T-helper 2 cell treated with Interferon-gamma antibody and Interleukin-4, amounts not matched to agents 5 μg/mL and 100 μg/mL, for 36 hours (primary cell): ENCODE results near the gene CPNE4.

Experiments
- DNase-seq: peaks from one replicate; pipeline ENCODE4 v3.0.0; 2021; ENCODE audit warnings: low spot score
- H3K27ac Mint-ChIP-seq: one replicate; pipeline ENCODE4 v1.8.0; 2021; ENCODE audit warnings: mild to moderate bottlenecking, mixed read lengths
- H3K27me3 Mint-ChIP-seq: one replicate; pipeline ENCODE4 v1.8.0; 2021; ENCODE audit warnings: low read depth, mixed read lengths
- H3K36me3 Mint-ChIP-seq: one replicate; pipeline ENCODE4 v1.8.0; 2021; ENCODE audit warnings: low read depth, mixed read lengths
- H3K4me1 Mint-ChIP-seq: one replicate; pipeline ENCODE4 v1.8.0; 2021; ENCODE audit warnings: low read depth, mixed read lengths
- H3K4me3 Mint-ChIP-seq: one replicate; pipeline ENCODE4 v1.8.0; 2022; ENCODE audit warnings: mild to moderate bottlenecking, moderate library complexity, mixed read lengths
- H3K9me3 Mint-ChIP-seq: one replicate; pipeline ENCODE4 v1.8.0; 2021; ENCODE audit warnings: mixed read lengths

Gene CPNE4

GRCh38 chr3:131546441-131546840 is 488.4 kb downstream of the CPNE4 start:
- Mint-ChIP-seq H3K36me3 (no peaks in the 10 kb centered on the region), H3K27me3 (peaks cover 46% of the 10 kb centered on the region), H3K4me1 (peaks cover 1% of the 10 kb centered on the region), H3K4me3 (no peak overlapping the region), H3K27ac (no peak overlapping the region), H3K9me3 (no peaks in the 10 kb centered on the region)
- no peak for DNase-seq

DNA sequence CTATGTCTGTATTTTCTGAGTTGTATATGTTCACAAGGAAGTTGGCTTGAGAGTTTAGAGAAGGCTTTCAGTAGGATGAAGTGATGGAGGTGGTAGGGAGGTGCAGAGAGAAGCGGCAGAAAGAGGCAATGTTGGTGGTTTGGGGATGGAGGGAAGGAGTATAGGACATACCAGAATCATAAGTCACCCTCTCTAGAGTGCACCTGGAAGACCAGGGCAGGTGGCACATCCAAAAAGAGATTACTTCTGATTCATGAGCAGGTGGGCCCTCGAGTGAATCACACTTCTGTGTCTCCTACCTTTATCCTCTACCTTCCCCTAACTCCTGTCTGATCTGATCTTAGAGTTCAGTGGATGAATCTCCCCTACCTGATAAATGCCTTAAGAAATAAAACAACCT is 490.3 kb downstream of the CPNE4 start:
- no peak for DNase-seq
- no peak overlapping the region for H3K4me3 Mint-ChIP-seq
- peaks cover 45% of the 10 kb centered on the region for H3K27me3 Mint-ChIP-seq
- H3K9me3 Mint-ChIP-seq = no peaks in the 10 kb centered on the region
- peaks cover 1% of the 10 kb centered on the region for H3K4me1 Mint-ChIP-seq
- H3K36me3 Mint-ChIP-seq = no peaks in the 10 kb centered on the region
- H3K27ac Mint-ChIP-seq = no peak overlapping the region

DNA sequence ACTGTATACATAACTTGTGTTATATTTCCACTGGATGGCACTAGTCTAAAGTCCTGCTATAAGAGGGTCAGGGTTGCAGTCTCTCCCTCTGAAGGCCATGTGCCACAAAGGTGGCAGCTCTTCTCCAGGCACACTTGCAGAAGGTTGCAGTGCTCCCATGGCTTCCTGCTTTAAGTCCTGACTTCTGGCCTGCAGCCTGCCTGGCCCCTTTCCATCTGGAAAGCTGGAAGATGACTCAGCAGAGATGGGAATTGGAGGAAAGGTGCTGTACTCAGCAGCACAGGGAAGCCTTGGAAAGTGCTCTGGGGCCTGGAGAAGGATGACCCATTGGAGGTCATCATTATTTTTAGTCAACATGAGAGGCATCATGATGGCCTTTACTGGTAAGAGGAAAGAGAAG is 491.1 kb downstream of the CPNE4 start:
- DNase-seq = no peak
- Mint-ChIP-seq H3K27me3 (peaks cover 47% of the 10 kb centered on the region), H3K4me1 (no peaks in the 10 kb centered on the region), H3K36me3 (no peaks in the 10 kb centered on the region), H3K9me3 (no peaks in the 10 kb centered on the region), H3K4me3 (no peak overlapping the region), H3K27ac (no peak overlapping the region)

GRCh38 chr3:131541288-131541687 is 493.5 kb downstream of the CPNE4 start:
- Mint-ChIP-seq H3K4me3 (no peak overlapping the region), H3K36me3 (no peaks in the 10 kb centered on the region), H3K4me1 (no peaks in the 10 kb centered on the region), H3K27me3 (peaks cover 38% of the 10 kb centered on the region), H3K9me3 (no peaks in the 10 kb centered on the region), H3K27ac (no peak overlapping the region)
- DNase-seq = no peak

GRCh38 chr3:131540821-131541220 is 494.0 kb downstream of the CPNE4 start:
- Mint-ChIP-seq H3K27ac (no peak overlapping the region), H3K36me3 (no peaks in the 10 kb centered on the region), H3K4me1 (no peaks in the 10 kb centered on the region), H3K9me3 (no peaks in the 10 kb centered on the region), H3K4me3 (no peak overlapping the region), H3K27me3 (peaks cover 40% of the 10 kb centered on the region)
- no peak for DNase-seq

GRCh38 chr3:131540143-131540542 is 494.7 kb downstream of the CPNE4 start:
- Mint-ChIP-seq H3K36me3 (no peaks in the 10 kb centered on the region), H3K4me3 (no peak overlapping the region), H3K27me3 (peaks cover 39% of the 10 kb centered on the region)

DNA sequence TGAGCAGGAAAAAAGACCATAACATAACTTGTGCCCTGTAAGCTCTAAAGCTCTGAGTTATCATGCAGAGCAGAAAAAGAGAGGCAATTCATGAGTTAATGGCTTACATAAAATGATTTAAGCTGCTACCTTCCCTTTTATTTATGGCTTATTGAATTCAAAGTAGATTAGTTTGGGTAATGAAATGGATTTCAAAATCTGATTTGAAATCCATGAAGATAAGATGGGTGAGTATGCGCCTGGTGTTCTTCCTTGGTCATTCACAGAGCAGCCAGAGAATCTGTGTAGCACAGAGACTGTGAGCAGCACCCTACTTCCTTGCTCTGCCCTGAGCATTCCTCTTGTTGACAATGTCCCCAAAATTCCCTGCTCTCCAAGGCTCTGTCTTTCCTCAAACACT is 495.8 kb downstream of the CPNE4 start:
- Mint-ChIP-seq H3K27ac (no peak overlapping the region), H3K4me1 (no peaks in the 10 kb centered on the region), H3K27me3 (peaks cover 37% of the 10 kb centered on the region), H3K9me3 (no peaks in the 10 kb centered on the region), H3K36me3 (no peaks in the 10 kb centered on the region), H3K4me3 (no peak overlapping the region)
- no peak for DNase-seq

More at GRCh38 chr3:131540143-131540542, 494.7 kb downstream of the CPNE4 start:
- no peaks in the 10 kb centered on the region for H3K9me3 Mint-ChIP-seq
- no peaks in the 10 kb centered on the region for H3K4me1 Mint-ChIP-seq
- H3K27ac Mint-ChIP-seq = no peak overlapping the region
- no peak for DNase-seq

GRCh38 chr3:131537531-131537930 is 497.3 kb downstream of the CPNE4 start:
- H3K36me3 Mint-ChIP-seq = no peaks in the 10 kb centered on the region
- no peaks in the 10 kb centered on the region for H3K4me1 Mint-ChIP-seq
- H3K4me3 Mint-ChIP-seq = no peak overlapping the region
- no peak overlapping the region for H3K27ac Mint-ChIP-seq
- no peak for DNase-seq
- H3K27me3 Mint-ChIP-seq = peaks cover 37% of the 10 kb centered on the region
- no peaks in the 10 kb centered on the region for H3K9me3 Mint-ChIP-seq

DNA sequence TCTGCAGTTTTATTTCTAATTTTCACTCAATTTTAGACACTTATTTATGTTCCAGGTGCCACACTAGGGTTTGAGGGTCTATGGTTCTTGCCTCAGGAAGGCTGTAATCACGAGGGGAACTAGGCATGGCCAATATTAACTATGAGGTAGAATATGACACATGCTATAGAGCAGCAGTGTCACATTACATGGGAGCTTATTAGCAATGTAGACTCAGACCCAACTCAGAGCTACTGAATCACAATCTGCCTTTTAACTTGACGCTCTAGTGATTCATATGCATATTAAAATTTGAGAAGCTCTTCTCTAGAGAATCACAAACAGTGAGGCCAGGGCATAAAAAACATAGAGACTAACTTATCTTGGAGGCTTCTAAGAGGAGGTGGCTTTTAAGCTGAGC is 499.2 kb downstream of the CPNE4 start:
- no peaks in the 10 kb centered on the region for H3K36me3 Mint-ChIP-seq
- no peak overlapping the region for H3K4me3 Mint-ChIP-seq
- no peak overlapping the region for H3K27ac Mint-ChIP-seq
- DNase-seq = no peak
- H3K4me1 Mint-ChIP-seq = no peaks in the 10 kb centered on the region
- H3K9me3 Mint-ChIP-seq = no peaks in the 10 kb centered on the region
- peaks cover 39% of the 10 kb centered on the region for H3K27me3 Mint-ChIP-seq

DNA sequence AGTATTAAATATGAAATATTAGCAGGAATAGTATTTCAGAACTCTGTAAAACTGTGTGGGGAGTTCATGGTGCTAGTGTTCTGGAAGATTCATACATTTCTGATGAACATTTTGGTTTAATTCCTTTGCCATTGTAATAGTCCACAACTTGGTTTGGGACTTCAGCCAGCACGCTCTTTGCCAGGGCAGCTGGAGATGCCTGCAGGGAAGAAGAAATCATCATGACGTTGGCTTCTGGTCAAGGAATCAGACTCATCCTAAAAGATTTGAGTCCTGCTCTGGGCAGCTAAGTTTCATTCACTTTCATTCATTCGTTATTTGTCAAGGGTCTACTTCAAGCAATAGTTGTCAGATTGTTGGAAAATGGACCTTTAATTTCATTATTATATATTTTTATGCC is 499.7 kb downstream of the CPNE4 start:
- no peaks in the 10 kb centered on the region for H3K4me1 Mint-ChIP-seq
- no peak overlapping the region for H3K27ac Mint-ChIP-seq
- H3K4me3 Mint-ChIP-seq = no peak overlapping the region
- no peaks in the 10 kb centered on the region for H3K9me3 Mint-ChIP-seq
- no peaks in the 10 kb centered on the region for H3K36me3 Mint-ChIP-seq
- DNase-seq = no peak
- peaks cover 39% of the 10 kb centered on the region for H3K27me3 Mint-ChIP-seq

DNA sequence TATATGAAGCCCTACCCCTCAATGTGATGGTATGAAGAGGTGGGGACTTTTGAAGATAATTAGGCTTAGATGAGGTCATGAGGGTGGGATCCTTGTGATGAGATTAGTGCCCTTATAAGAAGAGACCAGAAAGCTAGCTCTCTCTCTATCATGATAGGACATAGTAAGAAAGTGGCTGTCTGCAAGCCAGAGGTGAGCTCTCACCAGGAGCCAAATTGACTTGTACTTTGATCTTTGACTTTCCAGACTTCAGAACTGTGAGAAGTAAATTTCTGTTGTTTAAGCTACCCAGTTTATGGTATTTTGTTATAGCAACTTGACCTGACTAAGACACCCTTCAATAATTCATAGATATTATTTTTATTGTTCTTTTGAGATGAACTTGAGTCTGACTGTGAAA is 502.2 kb downstream of the CPNE4 start:
- peaks cover 44% of the 10 kb centered on the region for H3K27me3 Mint-ChIP-seq
- H3K36me3 Mint-ChIP-seq = no peaks in the 10 kb centered on the region
- no peaks in the 10 kb centered on the region for H3K9me3 Mint-ChIP-seq
- H3K4me1 Mint-ChIP-seq = no peaks in the 10 kb centered on the region
- DNase-seq = no peak
- no peak overlapping the region for H3K4me3 Mint-ChIP-seq
- H3K27ac Mint-ChIP-seq = no peak overlapping the region

DNA sequence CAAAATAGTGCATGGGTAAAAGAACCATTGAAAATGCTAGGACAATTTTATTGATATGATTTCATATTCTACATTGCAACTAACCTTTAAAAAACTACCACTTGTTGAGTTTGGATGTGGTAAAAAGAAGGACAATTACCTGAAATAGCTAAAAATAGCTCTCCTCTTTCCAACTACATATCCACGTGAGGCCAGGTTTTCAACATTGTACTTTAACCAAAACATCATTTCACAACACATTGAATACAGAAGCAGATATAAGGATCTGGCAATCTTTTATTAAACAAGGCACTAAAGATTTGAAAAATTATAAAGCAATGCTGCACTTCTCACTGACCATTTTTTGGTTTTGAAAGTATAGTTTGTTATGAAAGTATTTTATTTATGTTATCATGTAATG is 504.0 kb downstream of the CPNE4 start:
- Mint-ChIP-seq H3K27ac (no peak overlapping the region), H3K4me1 (no peaks in the 10 kb centered on the region), H3K27me3 (peaks cover 47% of the 10 kb centered on the region), H3K9me3 (no peaks in the 10 kb centered on the region), H3K4me3 (no peak overlapping the region), H3K36me3 (no peaks in the 10 kb centered on the region)
- DNase-seq = no peak

- Mint-ChIP-seq H3K4me1 (no peaks in the 10 kb centered on the region), H3K9me3 (no peaks in the 10 kb centered on the region), H3K27me3 (peaks cover 50% of the 10 kb centered on the region), H3K4me3 (no peak overlapping the region), H3K36me3 (no peaks in the 10 kb centered on the region), H3K27ac (no peak overlapping the region)
- DNase-seq = no peak
These were observed 504.4 kb downstream of the CPNE4 start for GRCh38 chr3:131530388-131530787.

DNA sequence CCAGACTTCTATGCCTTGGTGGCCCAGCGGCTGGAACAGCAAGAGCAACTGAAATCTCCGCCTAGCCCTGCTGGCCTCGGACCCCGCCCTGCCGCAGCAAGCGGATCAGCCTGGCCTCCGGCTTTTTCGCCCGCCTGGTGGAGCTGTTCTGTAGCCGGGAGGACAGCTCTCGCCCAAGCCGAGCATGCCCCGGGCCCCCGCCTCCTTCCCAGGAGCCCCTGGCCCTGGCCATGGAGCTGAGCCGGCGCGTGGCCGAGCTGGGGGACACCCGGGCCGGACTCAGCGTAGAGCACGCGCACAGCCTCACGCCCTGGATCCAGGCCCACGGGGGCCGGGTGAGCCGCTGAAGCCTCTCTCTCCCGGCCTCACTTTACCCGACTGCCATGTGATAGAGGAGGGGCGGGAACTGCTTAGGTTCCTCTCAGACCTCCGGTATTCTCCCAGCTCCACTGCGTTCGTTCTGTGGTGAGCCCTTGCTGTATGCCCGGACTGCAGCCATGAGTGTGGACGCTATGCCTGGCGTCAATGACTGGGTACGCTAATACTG is 507.9 kb downstream of the CPNE4 start:
- peaks cover 44% of the 10 kb centered on the region for H3K27me3 Mint-ChIP-seq
- H3K4me1 Mint-ChIP-seq = no peaks in the 10 kb centered on the region
- DNase-seq = peak; percentile 10
- no peak overlapping the region for H3K4me3 Mint-ChIP-seq
- H3K9me3 Mint-ChIP-seq = no peaks in the 10 kb centered on the region
- no peaks in the 10 kb centered on the region for H3K36me3 Mint-ChIP-seq
- H3K27ac Mint-ChIP-seq = no peak overlapping the region

DNA sequence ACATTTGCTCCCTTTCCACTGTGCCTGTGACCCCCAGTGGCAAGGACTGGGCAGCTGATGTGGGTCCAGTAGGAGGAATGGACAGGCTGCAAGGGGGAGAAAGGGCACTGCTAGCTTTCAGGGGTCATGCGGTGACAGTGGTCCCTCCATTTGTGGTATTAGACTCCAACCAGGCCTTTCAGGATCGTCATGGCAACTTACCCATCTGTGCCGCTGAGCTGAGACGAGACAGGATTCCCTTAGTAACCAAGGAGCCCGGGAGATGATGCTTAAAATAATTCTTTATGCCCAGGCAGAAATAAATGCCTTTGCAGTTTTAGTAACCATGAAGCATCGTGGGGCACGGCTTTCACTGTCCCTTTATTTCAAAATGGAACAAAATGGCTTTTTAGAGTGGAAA is 516.1 kb downstream of the CPNE4 start:
- Mint-ChIP-seq H3K27ac (no peak overlapping the region), H3K27me3 (peaks cover 18% of the 10 kb centered on the region), H3K36me3 (no peaks in the 10 kb centered on the region), H3K4me3 (no peak overlapping the region), H3K4me1 (no peaks in the 10 kb centered on the region), H3K9me3 (peaks cover 3% of the 10 kb centered on the region)
- DNase-seq = no peak
